HEK293 (cell line): Measurements from ENCODE around the gene TNFAIP2.

ENCODE experiments used
- CTCF ChIA-PET: fragments of 350-600 bp; formaldehyde crosslinking; extraction: SDS; loops from one replicate; lab custom pipeline; 2021; ENCODE audit warnings: antibody characterized with exemption; lab: Yijun Ruan, JAX
- POLR2A ChIA-PET: fragments of 300-600 bp; formaldehyde crosslinking; extraction: SDS; loops from one replicate; lab custom pipeline; 2020; ENCODE audit warnings: antibody characterized with exemption, inconsistent platforms; lab: Yijun Ruan, JAX
- H3K27ac ChIP-seq: fragments of 200-500 bp; sonication (Bioruptor generic); 2 replicates; pipeline ENCODE4 v1.5.1; 2014; ENCODE audit warnings: low read depth, low read length, control low read depth, inconsistent platforms; ENCODE audit errors: extremely low read depth
- H3K36me3 ChIP-seq, 2 experiments: fragments of 200-500 bp in 1 of 2; sonication (Bioruptor generic) in 1 of 2; 1 replicate in 1 of 2; 2 replicates in 1 of 2; pipeline ENCODE4 v1.5.1; 2014 to 2017; ENCODE audit warnings: inconsistent platforms in 2 of 2, low read length in 2 of 2; ENCODE audit not compliant: control insufficient read depth in 2 of 2, insufficient read depth in 1 of 2
- H3K4me1 ChIP-seq: fragments of 200-500 bp; sonication (Bioruptor generic); 2 replicates; pipeline ENCODE4 v1.5.1; 2014; ENCODE audit warnings: mild to moderate bottlenecking, low read length, inconsistent platforms; ENCODE audit not compliant: control insufficient read depth, insufficient read depth
- H3K4me3 ChIP-seq: 2 replicates; pipeline ENCODE4 v1.5.1; 2011; ENCODE audit warnings: low read depth, mild to moderate bottlenecking, control low read depth, low read length, moderate library complexity
- H3K9me3 ChIP-seq: fragments of 200-500 bp; sonication (Bioruptor generic); 2 replicates; pipeline ENCODE4 v1.5.1; 2014; ENCODE audit warnings: low read depth, low read length, inconsistent platforms; ENCODE audit not compliant: control insufficient read depth, insufficient read depth
- BCL11B ChIP-seq: fragments of 450-650 bp; formaldehyde crosslinking; IDR thresholded peaks from 2 replicates; pipeline ENCODE4 v1.5.1; 2016; ENCODE audit warnings: low read depth, missing biosample characterization, missing genetic modification characterization
- IKZF3 ChIP-seq: fragments of 450-650 bp; IDR thresholded peaks from 2 replicates; pipeline ENCODE4 v1.5.0; 2018; ENCODE audit warnings: missing biosample characterization, mild to moderate bottlenecking, missing genetic modification characterization, moderate library complexity
- KLF8 ChIP-seq: fragments of 450-650 bp; formaldehyde crosslinking; IDR thresholded peaks from 2 replicates; pipeline ENCODE4 v1.5.1; 2016; ENCODE audit warnings: missing biosample characterization, missing genetic modification characterization
- MZF1 ChIP-seq: fragments of 450-650 bp; formaldehyde crosslinking; IDR thresholded peaks from 2 replicates; pipeline ENCODE4 v1.5.1; 2017; ENCODE audit warnings: missing biosample characterization, missing genetic modification characterization, borderline replicate concordance
- PRDM1 ChIP-seq: fragments of 450-650 bp; formaldehyde crosslinking; IDR thresholded peaks from 2 replicates; pipeline ENCODE4; 2016; ENCODE audit warnings: missing biosample characterization, missing genetic modification characterization
- PRDM10 ChIP-seq: fragments of 450-650 bp; formaldehyde crosslinking; IDR thresholded peaks from 2 replicates; pipeline ENCODE4 v1.5.1; 2016; ENCODE audit warnings: missing biosample characterization, missing genetic modification characterization
- SALL2 ChIP-seq: fragments of 450-650 bp; formaldehyde crosslinking; IDR thresholded peaks from 2 replicates; pipeline ENCODE4 v1.5.0; 2017; ENCODE audit warnings: missing biosample characterization, mild to moderate bottlenecking, missing genetic modification characterization, borderline replicate concordance
- ZIC2 ChIP-seq: fragments of 450-650 bp; formaldehyde crosslinking; IDR thresholded peaks from 2 replicates; pipeline ENCODE4 v1.5.1; 2016; ENCODE audit warnings: missing biosample characterization, missing genetic modification characterization
- ZNF121 ChIP-seq: fragments of 450-650 bp; formaldehyde crosslinking; IDR thresholded peaks from 2 replicates; pipeline ENCODE4 v1.5.1; 2016; ENCODE audit warnings: missing biosample characterization, missing genetic modification characterization
- ZNF133 ChIP-seq: fragments of 450-650 bp; formaldehyde crosslinking; IDR thresholded peaks from 2 replicates; pipeline ENCODE4 v1.5.1; 2016; ENCODE audit warnings: missing biosample characterization, missing genetic modification characterization
- ZNF155 ChIP-seq: fragments of 450-650 bp; formaldehyde crosslinking; IDR thresholded peaks from 2 replicates; pipeline ENCODE4 v1.5.1; 2016; ENCODE audit warnings: missing biosample characterization, missing genetic modification characterization
- ZNF223 ChIP-seq: fragments of 450-650 bp; formaldehyde crosslinking; IDR thresholded peaks from 2 replicates; pipeline ENCODE4 v1.5.1; 2016; ENCODE audit warnings: missing biosample characterization, missing genetic modification characterization
- ZNF24 ChIP-seq: fragments of 450-650 bp; formaldehyde crosslinking; IDR thresholded peaks from 2 replicates; pipeline ENCODE4 v1.5.1; 2016; ENCODE audit warnings: missing biosample characterization, missing genetic modification characterization
- ZNF324 ChIP-seq: fragments of 450-650 bp; formaldehyde crosslinking; IDR thresholded peaks from 2 replicates; pipeline ENCODE4 v1.5.1; 2016; ENCODE audit warnings: missing biosample characterization, missing genetic modification characterization
- ZNF398 ChIP-seq: fragments of 450-650 bp; formaldehyde crosslinking; IDR thresholded peaks from 2 replicates; pipeline ENCODE4 v1.5.1; 2017; ENCODE audit warnings: missing biosample characterization, missing genetic modification characterization
- ZNF423 ChIP-seq: fragments of 450-650 bp; formaldehyde crosslinking; IDR thresholded peaks from 2 replicates; pipeline ENCODE4 v1.5.1; 2016; ENCODE audit warnings: missing biosample characterization, missing genetic modification characterization
- ZNF48 ChIP-seq: fragments of 450-650 bp; formaldehyde crosslinking; IDR thresholded peaks from 2 replicates; pipeline ENCODE4 v1.5.1; 2016; ENCODE audit warnings: missing biosample characterization, missing genetic modification characterization
- ZNF501 ChIP-seq: fragments of 450-650 bp; formaldehyde crosslinking; IDR thresholded peaks from 2 replicates; pipeline ENCODE4 v1.5.1; 2016; ENCODE audit warnings: missing biosample characterization, missing genetic modification characterization
- ZNF510 ChIP-seq: fragments of 450-650 bp; formaldehyde crosslinking; IDR thresholded peaks from 2 replicates; pipeline ENCODE4 v1.5.1; 2018; ENCODE audit warnings: mild to moderate bottlenecking, missing genetic modification characterization, missing biosample characterization; ENCODE audit not compliant: insufficient replicate concordance
- ZNF549 ChIP-seq: fragments of 450-650 bp; IDR thresholded peaks from 2 replicates; pipeline ENCODE4 v1.5.1; 2018; ENCODE audit warnings: missing biosample characterization, missing genetic modification characterization, mild to moderate bottlenecking, inconsistent platforms, moderate library complexity
- ZNF561 ChIP-seq: fragments of 450-650 bp; IDR thresholded peaks from 2 replicates; pipeline ENCODE4 v1.5.1; 2018; ENCODE audit warnings: missing biosample characterization, missing genetic modification characterization, borderline replicate concordance
- ZNF621 ChIP-seq: fragments of 450-650 bp; formaldehyde crosslinking; IDR thresholded peaks from 2 replicates; pipeline ENCODE4 v1.5.1; 2017; ENCODE audit warnings: missing biosample characterization, missing genetic modification characterization
- ZNF629 ChIP-seq: fragments of 450-650 bp; formaldehyde crosslinking; IDR thresholded peaks from 2 replicates; pipeline ENCODE4 v1.5.1; 2017; ENCODE audit warnings: missing biosample characterization, missing genetic modification characterization
- ZNF664 ChIP-seq: fragments of 450-650 bp; formaldehyde crosslinking; IDR thresholded peaks from 2 replicates; pipeline ENCODE4 v1.5.1; 2016; ENCODE audit warnings: missing biosample characterization, missing genetic modification characterization
- ZSCAN18 ChIP-seq: fragments of 450-650 bp; formaldehyde crosslinking; IDR thresholded peaks from 2 replicates; pipeline ENCODE4 v1.5.1; 2016; ENCODE audit warnings: missing biosample characterization, missing genetic modification characterization
- ZSCAN30 ChIP-seq: fragments of 450-650 bp; IDR thresholded peaks from 2 replicates; pipeline ENCODE4 v1.5.1; 2018; ENCODE audit warnings: missing biosample characterization, mild to moderate bottlenecking, missing genetic modification characterization, moderate library complexity
- TF ChIP-seq, protein P1 (sequence below): fragments of 450-650 bp; formaldehyde crosslinking; IDR thresholded peaks from 2 replicates; pipeline ENCODE4 v1.5.1; 2016; ENCODE audit warnings: missing biosample characterization, missing genetic modification characterization
- TF ChIP-seq, protein P2 (sequence below): fragments of 450-650 bp; formaldehyde crosslinking; IDR thresholded peaks from 2 replicates; pipeline ENCODE4 v1.5.1; 2016; ENCODE audit warnings: missing biosample characterization, missing genetic modification characterization

The TNFAIP2 gene

GRCh38 chr14:103091041-103091882 is 32.0 kb upstream of the TNFAIP2 start (continued):
- 0 out of 2 replicates have a peak, but pooled peaks have one; percentile 18 for TF ChIP-seq ZNF24
- TF ChIP-seq PRDM10 (tag by site-specific recombination), result no peak
- no peak for TF ChIP-seq ZNF501 (tag by site-specific recombination)
- no peak for TF ChIP-seq MZF1 (tag by site-specific recombination)
- TF ChIP-seq ZNF324 (tag by site-specific recombination), result no peak
- TF ChIP-seq ZSCAN30, result no peak
- no peak for TF ChIP-seq ZNF621
- TF ChIP-seq ZNF223 (tag by site-specific recombination), result no peak
- TF ChIP-seq, protein P1, sequence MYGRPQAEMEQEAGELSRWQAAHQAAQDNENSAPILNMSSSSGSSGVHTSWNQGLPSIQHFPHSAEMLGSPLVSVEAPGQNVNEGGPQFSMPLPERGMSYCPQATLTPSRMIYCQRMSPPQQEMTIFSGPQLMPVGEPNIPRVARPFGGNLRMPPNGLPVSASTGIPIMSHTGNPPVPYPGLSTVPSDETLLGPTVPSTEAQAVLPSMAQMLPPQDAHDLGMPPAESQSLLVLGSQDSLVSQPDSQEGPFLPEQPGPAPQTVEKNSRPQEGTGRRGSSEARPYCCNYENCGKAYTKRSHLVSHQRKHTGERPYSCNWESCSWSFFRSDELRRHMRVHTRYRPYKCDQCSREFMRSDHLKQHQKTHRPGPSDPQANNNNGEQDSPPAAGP, result no peak
- TF ChIP-seq ZIC2, result peak; percentile 53; the same call in 1 of the 2 replicates
- TF ChIP-seq ZNF510 (tag by site-specific recombination), result no peak
- TF ChIP-seq ZNF629 (tag by site-specific recombination), result 0 out of 2 replicates have a peak, but pooled peaks have one; percentile 13
- TF ChIP-seq ZNF561 (tag by site-specific recombination), result no peak
- no peak for TF ChIP-seq ZNF48 (tag by site-specific recombination)
- no peak for TF ChIP-seq ZNF664
- TF ChIP-seq, all 188 proteins: peak for 20

DNA sequence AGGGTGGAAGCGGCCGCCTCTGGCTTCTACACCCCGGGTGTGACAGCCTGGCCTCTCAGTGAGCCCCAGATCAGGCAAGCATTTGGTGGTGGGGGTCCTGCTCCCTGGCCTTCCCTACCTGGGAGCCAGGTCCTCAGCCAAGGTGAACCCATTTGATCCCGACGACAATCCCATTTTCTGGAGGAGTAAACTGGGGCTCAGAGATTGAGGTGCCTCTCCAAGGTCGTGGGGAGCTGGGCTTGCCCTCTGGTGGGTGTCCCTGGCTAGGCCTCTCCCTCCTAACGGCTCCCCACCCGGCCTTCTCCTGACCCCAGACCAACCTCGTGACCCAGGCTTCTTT is 31.4 kb upstream of the TNFAIP2 start:
- ChIA-PET CTCF (interaction anchor here (1.0 to 2.1 kb wide), 2 partner anchors 8 to 13 kb away, joined by 4 to 6 read pairs; partner anchors contain the start of gene LBHD2), POLR2A (no interaction called here)
- Histone ChIP-seq H3K27ac (no peak overlapping the region), H3K4me3 (peak overlapping the region; percentile 16), H3K36me3 (no peaks in the 10 kb centered on the region), H3K4me1 (no peaks in the 10 kb centered on the region; the same call in 1 of the 2 replicates), H3K9me3 (no peaks in the 10 kb centered on the region)
- TF ChIP-seq ZNF398 (no peak), IKZF3 (tag by site-specific recombination) (no peak), PRDM1 (no peak), ZNF24 (peak; percentile 4; the same call in 1 of the 2 replicates), ZNF121 (peak; percentile 51; the same call in 1 of the 2 replicates), BCL11B (tag by site-specific recombination) (0 out of 2 replicates have a peak, but pooled peaks have one; percentile 3), ZNF549 (tag by site-specific recombination) (no peak), ZNF664 (0 out of 2 replicates have a peak, but pooled peaks have one; percentile 17), KLF8 (0 out of 2 replicates have a peak, but pooled peaks have one; percentile 17), ZNF423 (tag by site-specific recombination) (peak; percentile 74; the same call in 1 of the 2 replicates), SALL2 (tag by site-specific recombination) (no peak), ZNF133 (no peak), ZNF155 (tag by site-specific recombination) (no peak), ZSCAN18 (tag by site-specific recombination) (no peak)
- TF ChIP-seq, protein P2, sequence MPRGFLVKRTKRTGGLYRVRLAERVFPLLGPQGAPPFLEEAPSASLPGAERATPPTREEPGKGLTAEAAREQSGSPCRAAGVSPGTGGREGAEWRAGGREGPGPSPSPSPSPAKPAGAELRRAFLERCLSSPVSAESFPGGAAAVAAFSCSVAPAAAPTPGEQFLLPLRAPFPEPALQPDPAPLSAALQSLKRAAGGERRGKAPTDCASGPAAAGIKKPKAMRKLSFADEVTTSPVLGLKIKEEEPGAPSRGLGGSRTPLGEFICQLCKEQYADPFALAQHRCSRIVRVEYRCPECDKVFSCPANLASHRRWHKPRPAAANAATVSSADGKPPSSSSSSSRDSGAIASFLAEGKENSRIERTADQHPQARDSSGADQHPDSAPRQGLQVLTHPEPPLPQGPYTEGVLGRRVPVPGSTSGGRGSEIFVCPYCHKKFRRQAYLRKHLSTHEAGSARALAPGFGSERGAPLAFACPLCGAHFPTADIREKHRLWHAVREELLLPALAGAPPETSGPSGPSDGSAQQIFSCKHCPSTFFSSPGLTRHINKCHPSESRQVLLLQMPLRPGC (tag by site-specific recombination), result no peak
